WTC11 (cell line): ENCODE data around the gene TNIP1. TPM values are rescaled to one million over a fixed set of nuclear protein-coding genes. Genes with fewer than 3 reads are reported as not detected.

Experiments
- ATAC-seq: fragments of 200-7000 bp; cut with Tn5 transposase; 2 replicates; pipeline ENCODE4 v1.10.0; 2021; ENCODE audit warnings: mild to moderate bottlenecking, moderate library complexity
- CTCF ChIA-PET: fragments of 300-600 bp; sonication (Branson Sonifier 250); formaldehyde crosslinking; loops from one replicate; lab custom pipeline; 2021; ENCODE audit warnings: antibody characterized with exemption; lab: Charles Lee
- POLR2A ChIA-PET: fragments of 350-600 bp; sonication (Branson Sonifier 250); formaldehyde crosslinking; loops from one replicate; lab custom pipeline; 2021; ENCODE audit warnings: antibody characterized with exemption; lab: Charles Lee
- DNase-seq: peaks from one replicate; pipeline ENCODE4 v3.0.0; 2021; ENCODE audit warnings: low spot score
- H3K27ac Mint-ChIP-seq: 2 replicates; pipeline ENCODE4 v1.8.0; 2021; ENCODE audit warnings: mixed read lengths
- H3K27me3 Mint-ChIP-seq: 2 replicates; pipeline ENCODE4 v1.8.0; 2021; ENCODE audit warnings: low read depth, mild to moderate bottlenecking, moderate library complexity, mixed read lengths
- H3K36me3 Mint-ChIP-seq: 2 replicates; pipeline ENCODE4 v1.8.0; 2021; ENCODE audit warnings: mixed read lengths
- H3K4me1 Mint-ChIP-seq: 2 replicates; pipeline ENCODE4 v1.8.0; 2022; ENCODE audit warnings: mixed read lengths
- H3K4me3 Mint-ChIP-seq: 2 replicates; pipeline ENCODE4 v1.8.0; 2021; ENCODE audit warnings: mild to moderate bottlenecking, moderate library complexity, mixed read lengths
- H3K9me3 Mint-ChIP-seq: 2 replicates; pipeline ENCODE4 v1.8.0; 2021; ENCODE audit warnings: mixed read lengths
- CBFB ChIP-seq: sonication (generic); formaldehyde crosslinking; IDR thresholded peaks from 2 replicates; pipeline ENCODE4 v1.8.1; 2022; ENCODE audit warnings: mild to moderate bottlenecking, low read depth, missing genetic modification reagents
- CREM ChIP-seq: sonication (generic); formaldehyde crosslinking; IDR thresholded peaks from 2 replicates; pipeline ENCODE4 v1.8.1; 2022; ENCODE audit warnings: mild to moderate bottlenecking, missing genetic modification reagents, moderate library complexity
- FOXP1 ChIP-seq: sonication (generic); formaldehyde crosslinking; IDR thresholded peaks from 2 replicates; pipeline ENCODE4 v1.8.0; 2022; ENCODE audit warnings: missing genetic modification reagents, mild to moderate bottlenecking, moderate library complexity, borderline replicate concordance
- JAZF1 ChIP-seq: fragments of 250-450 bp; sonication (Bioruptor Pico); IDR thresholded peaks from 2 replicates; pipeline ENCODE4 v1.9.0; 2021; ENCODE audit warnings: moderate library complexity, mild to moderate bottlenecking, inconsistent platforms
- KAT7 ChIP-seq: sonication (generic); formaldehyde crosslinking; IDR thresholded peaks from 2 replicates; pipeline ENCODE4 v1.8.1; 2023; ENCODE audit warnings: missing genetic modification reagents, mild to moderate bottlenecking, borderline replicate concordance
- PRRX2 ChIP-seq: fragments of 250-450 bp; sonication (Bioruptor Pico); IDR thresholded peaks from 2 replicates; pipeline ENCODE4 v1.8.0; 2021; ENCODE audit warnings: mild to moderate bottlenecking
- RELA ChIP-seq: sonication (generic); formaldehyde crosslinking; IDR thresholded peaks from 2 replicates; pipeline ENCODE4 v1.8.1; 2022; ENCODE audit warnings: missing genetic modification reagents, mild to moderate bottlenecking, borderline replicate concordance
- RORB ChIP-seq: fragments of 250-450 bp; sonication (Bioruptor Pico); IDR thresholded peaks from 2 replicates; pipeline ENCODE4 v1.9.0; 2021; ENCODE audit warnings: mild to moderate bottlenecking
- SP1 ChIP-seq: sonication (generic); formaldehyde crosslinking; conservative IDR thresholded peaks from 2 replicates; pipeline ENCODE4 v1.8.1; 2022; ENCODE audit warnings: missing genetic modification reagents
- TCF7 ChIP-seq: sonication (generic); formaldehyde crosslinking; IDR thresholded peaks from 2 replicates; pipeline ENCODE4 v1.8.0; 2022; ENCODE audit warnings: mild to moderate bottlenecking, low read depth, missing genetic modification reagents, moderate library complexity
- TP53 ChIP-seq: sonication (generic); formaldehyde crosslinking; IDR thresholded peaks from 2 replicates; pipeline ENCODE4 v1.8.1; 2023; ENCODE audit warnings: mild to moderate bottlenecking, missing genetic modification reagents
- ZNF423 ChIP-seq: fragments of 250-450 bp; sonication (Bioruptor Pico); IDR thresholded peaks from 2 replicates; pipeline ENCODE4 v2.1.2; 2022; ENCODE audit warnings: mild to moderate bottlenecking, moderate library complexity
- total RNA-seq: library from RNA; stranded (reverse); gene quantifications from 3 replicates; pipeline ENCODE4 v1.2.3, GENCODE V29; 2021
- TF ChIP-seq, protein P1 (sequence below): sonication (generic); formaldehyde crosslinking; IDR thresholded peaks from 2 replicates; pipeline ENCODE4 v1.8.1; 2023; ENCODE audit warnings: mild to moderate bottlenecking, missing genetic modification reagents
- TF ChIP-seq, protein P2 (sequence below): sonication (generic); formaldehyde crosslinking; IDR thresholded peaks from 2 replicates; pipeline ENCODE4 v1.8.1; 2023; ENCODE audit warnings: mild to moderate bottlenecking, missing genetic modification reagents, borderline replicate concordance
- TF ChIP-seq, protein P3 (sequence below): fragments of 200-600 bp; IDR thresholded peaks from 2 replicates; pipeline ENCODE4 v1.8.0; 2022; ENCODE audit warnings: antibody characterized with exemption
- TF ChIP-seq, protein P4 (sequence below): sonication (generic); formaldehyde crosslinking; IDR thresholded peaks from 2 replicates; pipeline ENCODE4 v1.8.1; 2023; ENCODE audit warnings: mild to moderate bottlenecking, missing genetic modification reagents
- TF ChIP-seq, protein P5 (sequence below): sonication (generic); formaldehyde crosslinking; IDR thresholded peaks from 2 replicates; pipeline ENCODE4 v1.8.1; 2022; ENCODE audit warnings: low read depth, mild to moderate bottlenecking, moderate library complexity, missing genetic modification reagents, borderline replicate concordance
- TF ChIP-seq, protein P6 (sequence below): sonication (generic); formaldehyde crosslinking; IDR thresholded peaks from 2 replicates; pipeline ENCODE4 v1.8.1; 2022; ENCODE audit warnings: low read depth, missing genetic modification reagents, borderline replicate concordance

TNIP1 gene
- total RNA-seq, 1 experiment from 2014 or later: 41.1 TPM

DNA sequence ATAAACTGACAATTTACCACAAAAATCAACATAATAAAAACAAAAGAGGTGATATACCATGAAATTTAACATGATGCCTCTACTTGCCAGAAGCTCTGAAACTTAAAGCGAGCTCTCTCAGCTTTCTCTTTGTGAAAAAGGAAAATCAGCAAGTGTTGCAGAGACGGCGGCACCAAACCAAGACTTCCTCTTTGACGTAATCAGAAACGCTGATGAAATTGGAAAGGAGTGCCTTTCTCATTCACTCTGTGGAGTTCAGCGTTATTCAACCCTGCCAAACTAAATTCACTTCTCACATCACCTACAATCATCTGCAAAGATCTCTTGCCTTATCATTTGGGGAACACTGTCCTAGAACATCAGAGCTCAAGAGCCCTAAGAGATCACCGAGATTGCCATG is 44.6 kb upstream of the TNIP1 start:
- peaks cover 31% of the 10 kb centered on the region for H3K36me3 Mint-ChIP-seq
- no peaks in the 10 kb centered on the region for H3K4me1 Mint-ChIP-seq
- H3K27ac Mint-ChIP-seq: no peak overlapping the region
- no peak overlapping the region for H3K4me3 Mint-ChIP-seq
- H3K27me3 Mint-ChIP-seq: no peaks in the 10 kb centered on the region
- no peak for ATAC-seq
- no peak for DNase-seq
- TF ChIP-seq, protein P1, sequence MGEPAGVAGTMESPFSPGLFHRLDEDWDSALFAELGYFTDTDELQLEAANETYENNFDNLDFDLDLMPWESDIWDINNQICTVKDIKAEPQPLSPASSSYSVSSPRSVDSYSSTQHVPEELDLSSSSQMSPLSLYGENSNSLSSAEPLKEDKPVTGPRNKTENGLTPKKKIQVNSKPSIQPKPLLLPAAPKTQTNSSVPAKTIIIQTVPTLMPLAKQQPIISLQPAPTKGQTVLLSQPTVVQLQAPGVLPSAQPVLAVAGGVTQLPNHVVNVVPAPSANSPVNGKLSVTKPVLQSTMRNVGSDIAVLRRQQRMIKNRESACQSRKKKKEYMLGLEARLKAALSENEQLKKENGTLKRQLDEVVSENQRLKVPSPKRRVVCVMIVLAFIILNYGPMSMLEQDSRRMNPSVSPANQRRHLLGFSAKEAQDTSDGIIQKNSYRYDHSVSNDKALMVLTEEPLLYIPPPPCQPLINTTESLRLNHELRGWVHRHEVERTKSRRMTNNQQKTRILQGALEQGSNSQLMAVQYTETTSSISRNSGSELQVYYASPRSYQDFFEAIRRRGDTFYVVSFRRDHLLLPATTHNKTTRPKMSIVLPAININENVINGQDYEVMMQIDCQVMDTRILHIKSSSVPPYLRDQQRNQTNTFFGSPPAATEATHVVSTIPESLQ (CRISPR knock-in tag): no peak
- TF ChIP-seq TCF7 (CRISPR knock-in tag): no peak
- TF ChIP-seq RELA (CRISPR knock-in tag): no peak
- no peak for TF ChIP-seq RORB (CRISPR knock-in tag)
- TF ChIP-seq JAZF1 (CRISPR knock-in tag): no peak
- no peaks in the 10 kb centered on the region for H3K9me3 Mint-ChIP-seq
- ChIA-PET POLR2A (interaction anchor here (1.2 kb wide), 1 partner anchor 10 kb away, joined by 4 read pairs; no protein-coding TSS in a partner anchor), CTCF (interaction anchor here (0.6 to 5.5 kb wide), 35 partner anchors 9 to 527 kb away, joined by 3 to 191 read pairs (median 6); partner anchors contain the start of genes ANXA6, CCDC69, DCTN4 and GM2A)

DNA sequence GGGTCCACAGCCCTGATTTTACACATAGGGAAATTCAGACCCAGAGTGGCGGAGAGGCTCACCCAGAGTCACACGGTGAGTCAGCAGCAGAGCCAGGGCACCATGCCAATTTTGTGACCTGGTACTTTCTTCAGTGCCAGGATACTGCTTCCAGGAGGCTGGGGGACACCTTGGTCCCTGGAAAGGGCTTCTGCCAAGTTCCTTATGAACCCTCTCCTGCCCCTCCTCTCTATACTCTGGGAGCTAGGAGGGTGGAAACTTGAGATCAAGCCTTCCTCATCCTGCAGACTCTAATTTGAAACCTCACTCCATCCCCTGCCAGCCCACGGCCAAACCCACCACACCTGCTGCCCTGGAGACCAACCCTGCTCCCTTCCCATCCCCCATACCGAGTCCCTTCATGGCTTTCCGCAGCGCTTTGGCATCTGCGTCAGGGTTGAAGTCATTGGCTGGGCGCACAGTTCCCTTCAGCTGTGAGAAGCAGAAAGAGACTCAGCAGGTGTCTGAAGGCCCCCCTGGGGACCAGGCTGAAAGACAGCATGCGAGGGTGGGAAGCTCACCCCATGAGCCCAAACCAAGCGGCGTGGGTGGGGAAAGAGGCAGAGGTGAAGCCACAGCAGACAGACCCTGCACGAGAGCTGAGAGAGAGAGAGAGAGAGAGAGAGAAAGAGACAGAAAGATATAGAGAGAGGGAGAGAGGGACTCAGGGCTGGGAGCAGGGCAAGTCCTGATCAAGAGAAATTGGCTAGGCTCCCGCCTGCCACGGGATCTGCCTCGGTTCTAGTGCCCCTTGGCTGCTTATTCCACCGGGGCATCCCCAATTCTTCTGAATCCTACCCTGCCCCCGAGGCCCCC is 43.3 kb upstream of the TNIP1 start:
- Mint-ChIP-seq H3K27me3 (no peaks in the 10 kb centered on the region), H3K4me1 (no peaks in the 10 kb centered on the region), H3K36me3 (peaks cover 35% of the 10 kb centered on the region), H3K27ac (no peak overlapping the region), H3K9me3 (no peaks in the 10 kb centered on the region), H3K4me3 (no peak overlapping the region)
- DNase-seq: no peak
- ATAC-seq: no peak
- ChIA-PET CTCF (interaction anchor here (0.7 to 5.5 kb wide), 4 partner anchors 42 to 129 kb away, joined by 5 to 191 read pairs (median 28); partner anchors contain the start of gene GM2A), POLR2A (no interaction called here)
- TF ChIP-seq ZNF423 (CRISPR knock-in tag): peak; percentile 84
- TF ChIP-seq, protein P2, sequence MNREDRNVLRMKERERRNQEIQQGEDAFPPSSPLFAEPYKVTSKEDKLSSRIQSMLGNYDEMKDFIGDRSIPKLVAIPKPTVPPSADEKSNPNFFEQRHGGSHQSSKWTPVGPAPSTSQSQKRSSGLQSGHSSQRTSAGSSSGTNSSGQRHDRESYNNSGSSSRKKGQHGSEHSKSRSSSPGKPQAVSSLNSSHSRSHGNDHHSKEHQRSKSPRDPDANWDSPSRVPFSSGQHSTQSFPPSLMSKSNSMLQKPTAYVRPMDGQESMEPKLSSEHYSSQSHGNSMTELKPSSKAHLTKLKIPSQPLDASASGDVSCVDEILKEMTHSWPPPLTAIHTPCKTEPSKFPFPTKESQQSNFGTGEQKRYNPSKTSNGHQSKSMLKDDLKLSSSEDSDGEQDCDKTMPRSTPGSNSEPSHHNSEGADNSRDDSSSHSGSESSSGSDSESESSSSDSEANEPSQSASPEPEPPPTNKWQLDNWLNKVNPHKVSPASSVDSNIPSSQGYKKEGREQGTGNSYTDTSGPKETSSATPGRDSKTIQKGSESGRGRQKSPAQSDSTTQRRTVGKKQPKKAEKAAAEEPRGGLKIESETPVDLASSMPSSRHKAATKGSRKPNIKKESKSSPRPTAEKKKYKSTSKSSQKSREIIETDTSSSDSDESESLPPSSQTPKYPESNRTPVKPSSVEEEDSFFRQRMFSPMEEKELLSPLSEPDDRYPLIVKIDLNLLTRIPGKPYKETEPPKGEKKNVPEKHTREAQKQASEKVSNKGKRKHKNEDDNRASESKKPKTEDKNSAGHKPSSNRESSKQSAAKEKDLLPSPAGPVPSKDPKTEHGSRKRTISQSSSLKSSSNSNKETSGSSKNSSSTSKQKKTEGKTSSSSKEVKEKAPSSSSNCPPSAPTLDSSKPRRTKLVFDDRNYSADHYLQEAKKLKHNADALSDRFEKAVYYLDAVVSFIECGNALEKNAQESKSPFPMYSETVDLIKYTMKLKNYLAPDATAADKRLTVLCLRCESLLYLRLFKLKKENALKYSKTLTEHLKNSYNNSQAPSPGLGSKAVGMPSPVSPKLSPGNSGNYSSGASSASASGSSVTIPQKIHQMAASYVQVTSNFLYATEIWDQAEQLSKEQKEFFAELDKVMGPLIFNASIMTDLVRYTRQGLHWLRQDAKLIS (CRISPR knock-in tag): no peak

DNA sequence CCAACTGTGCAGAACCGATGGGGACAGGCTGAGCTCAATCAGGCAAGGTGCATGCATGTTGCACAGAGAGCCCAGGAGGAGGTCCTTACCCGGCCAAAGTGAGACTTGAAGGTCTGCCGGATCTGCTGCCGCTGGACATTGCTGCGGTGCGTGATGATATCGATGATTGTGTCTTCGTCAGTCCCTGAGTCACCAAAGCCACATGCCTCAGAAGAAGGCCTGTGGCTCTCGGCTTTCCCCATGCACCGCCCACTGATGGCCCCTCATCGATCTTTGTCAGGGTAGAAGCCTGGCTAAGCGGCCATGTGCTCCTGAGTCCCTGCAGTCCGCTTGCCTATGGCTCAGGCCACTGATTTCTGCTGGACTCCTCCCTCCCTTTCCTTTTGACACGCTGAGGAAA is 42.0 kb upstream of the TNIP1 start:
- H3K27me3 Mint-ChIP-seq: no peaks in the 10 kb centered on the region
- CTCF ChIA-PET: interaction anchor here (1.3 to 5.5 kb wide), 2 partner anchors 73 to 116 kb away, joined by 5 to 50 read pairs; no protein-coding TSS in a partner anchor
- H3K36me3 Mint-ChIP-seq: peaks cover 29% of the 10 kb centered on the region
- no peak for TF ChIP-seq CREM (CRISPR knock-in tag)
- TF ChIP-seq TP53 (CRISPR knock-in tag): no peak
- TF ChIP-seq SP1 (CRISPR knock-in tag): no peak
- TF ChIP-seq, protein P3, sequence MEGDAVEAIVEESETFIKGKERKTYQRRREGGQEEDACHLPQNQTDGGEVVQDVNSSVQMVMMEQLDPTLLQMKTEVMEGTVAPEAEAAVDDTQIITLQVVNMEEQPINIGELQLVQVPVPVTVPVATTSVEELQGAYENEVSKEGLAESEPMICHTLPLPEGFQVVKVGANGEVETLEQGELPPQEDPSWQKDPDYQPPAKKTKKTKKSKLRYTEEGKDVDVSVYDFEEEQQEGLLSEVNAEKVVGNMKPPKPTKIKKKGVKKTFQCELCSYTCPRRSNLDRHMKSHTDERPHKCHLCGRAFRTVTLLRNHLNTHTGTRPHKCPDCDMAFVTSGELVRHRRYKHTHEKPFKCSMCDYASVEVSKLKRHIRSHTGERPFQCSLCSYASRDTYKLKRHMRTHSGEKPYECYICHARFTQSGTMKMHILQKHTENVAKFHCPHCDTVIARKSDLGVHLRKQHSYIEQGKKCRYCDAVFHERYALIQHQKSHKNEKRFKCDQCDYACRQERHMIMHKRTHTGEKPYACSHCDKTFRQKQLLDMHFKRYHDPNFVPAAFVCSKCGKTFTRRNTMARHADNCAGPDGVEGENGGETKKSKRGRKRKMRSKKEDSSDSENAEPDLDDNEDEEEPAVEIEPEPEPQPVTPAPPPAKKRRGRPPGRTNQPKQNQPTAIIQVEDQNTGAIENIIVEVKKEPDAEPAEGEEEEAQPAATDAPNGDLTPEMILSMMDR: no peak
- TF ChIP-seq, protein P4, sequence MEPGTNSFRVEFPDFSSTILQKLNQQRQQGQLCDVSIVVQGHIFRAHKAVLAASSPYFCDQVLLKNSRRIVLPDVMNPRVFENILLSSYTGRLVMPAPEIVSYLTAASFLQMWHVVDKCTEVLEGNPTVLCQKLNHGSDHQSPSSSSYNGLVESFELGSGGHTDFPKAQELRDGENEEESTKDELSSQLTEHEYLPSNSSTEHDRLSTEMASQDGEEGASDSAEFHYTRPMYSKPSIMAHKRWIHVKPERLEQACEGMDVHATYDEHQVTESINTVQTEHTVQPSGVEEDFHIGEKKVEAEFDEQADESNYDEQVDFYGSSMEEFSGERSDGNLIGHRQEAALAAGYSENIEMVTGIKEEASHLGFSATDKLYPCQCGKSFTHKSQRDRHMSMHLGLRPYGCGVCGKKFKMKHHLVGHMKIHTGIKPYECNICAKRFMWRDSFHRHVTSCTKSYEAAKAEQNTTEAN (CRISPR knock-in tag): no peak
- TF ChIP-seq KAT7: no peak
- TF ChIP-seq, protein P5, sequence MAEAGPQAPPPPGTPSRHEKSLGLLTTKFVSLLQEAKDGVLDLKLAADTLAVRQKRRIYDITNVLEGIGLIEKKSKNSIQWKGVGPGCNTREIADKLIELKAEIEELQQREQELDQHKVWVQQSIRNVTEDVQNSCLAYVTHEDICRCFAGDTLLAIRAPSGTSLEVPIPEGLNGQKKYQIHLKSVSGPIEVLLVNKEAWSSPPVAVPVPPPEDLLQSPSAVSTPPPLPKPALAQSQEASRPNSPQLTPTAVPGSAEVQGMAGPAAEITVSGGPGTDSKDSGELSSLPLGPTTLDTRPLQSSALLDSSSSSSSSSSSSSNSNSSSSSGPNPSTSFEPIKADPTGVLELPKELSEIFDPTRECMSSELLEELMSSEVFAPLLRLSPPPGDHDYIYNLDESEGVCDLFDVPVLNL (CRISPR knock-in tag): no peak
- TF ChIP-seq CBFB: no peak
- no peak for TF ChIP-seq PRRX2
- TF ChIP-seq, protein P6, sequence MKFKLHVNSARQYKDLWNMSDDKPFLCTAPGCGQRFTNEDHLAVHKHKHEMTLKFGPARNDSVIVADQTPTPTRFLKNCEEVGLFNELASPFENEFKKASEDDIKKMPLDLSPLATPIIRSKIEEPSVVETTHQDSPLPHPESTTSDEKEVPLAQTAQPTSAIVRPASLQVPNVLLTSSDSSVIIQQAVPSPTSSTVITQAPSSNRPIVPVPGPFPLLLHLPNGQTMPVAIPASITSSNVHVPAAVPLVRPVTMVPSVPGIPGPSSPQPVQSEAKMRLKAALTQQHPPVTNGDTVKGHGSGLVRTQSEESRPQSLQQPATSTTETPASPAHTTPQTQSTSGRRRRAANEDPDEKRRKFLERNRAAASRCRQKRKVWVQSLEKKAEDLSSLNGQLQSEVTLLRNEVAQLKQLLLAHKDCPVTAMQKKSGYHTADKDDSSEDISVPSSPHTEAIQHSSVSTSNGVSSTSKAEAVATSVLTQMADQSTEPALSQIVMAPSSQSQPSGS (CRISPR knock-in tag): no peak
- no peak for TF ChIP-seq FOXP1

More for the DNA sequence above, 42.0 kb upstream of the TNIP1 start:
- Mint-ChIP-seq H3K27ac (no peak overlapping the region), H3K9me3 (no peaks in the 10 kb centered on the region), H3K4me3 (no peak overlapping the region), H3K4me1 (no peaks in the 10 kb centered on the region)
- no peak for DNase-seq
- POLR2A ChIA-PET: no interaction called here
- no peak for ATAC-seq
